Right cardiac atrium (tissue), 5 donors: ENCODE results near the gene THBD. TPM values are rescaled to one million over a fixed set of nuclear protein-coding genes. Genes with fewer than 3 reads are reported as not detected.

Experiments
- ATAC-seq, 2 donors: fragments of 200-7000 bp; cut with Tn5 transposase; one replicate each; pipeline versions ENCODE4 v1.8.0 to v1.9.1; 2020; ENCODE audit warnings: moderate library complexity in 2 of 2, mild to moderate bottlenecking in 1 of 2
- DNase-seq, 3 donors: peaks; one replicate each; pipeline ENCODE4 v3.0.0-alpha.2; 2020
- H3K27ac ChIP-seq: one replicate; pipeline ENCODE4 v1.5.1; 2013; ENCODE audit warnings: mild to moderate bottlenecking, low read length, control low read depth, moderate library complexity
- H3K27me3 ChIP-seq: one replicate; pipeline ENCODE4 v1.6.1; 2013; ENCODE audit not compliant: control insufficient read depth, insufficient read depth
- H3K4me1 ChIP-seq: one replicate; pipeline ENCODE4 v1.6.1; 2013; ENCODE audit warnings: low read length; ENCODE audit not compliant: control insufficient read depth, insufficient read depth
- H3K4me3 ChIP-seq: one replicate; pipeline ENCODE4 v1.5.1; 2013; ENCODE audit warnings: low read length, control low read depth
- H3K9me3 ChIP-seq: one replicate; pipeline ENCODE4 v1.6.1; 2013; ENCODE audit warnings: low read length; ENCODE audit not compliant: control insufficient read depth
- WGBS: extraction: QIAGEN DNeasy Blood & Tissue Kit; methylation state at CpG from one replicate; pipeline ENCODE4 v1.1.7; 2013; 5-methylcytosine and 5-hydroxymethylcytosine counted together
- intact Hi-C, 4 donors: fragments of 100-400 bp; cut with DNase I; formaldehyde crosslinking; loops; one replicate each; pipeline versions ENCODE4 v1.11.0 to v1.14.0; 2022 to 2023
- polyA plus RNA-seq: library from polyadenylated mRNA; stranded (reverse); fragments of 200-250 nt; gene quantifications from one replicate; pipeline ENCODE4 v1.2.3, GENCODE V29; 2013
- total RNA-seq, 4 donors: library from RNA; stranded (reverse); fragmentation: NEBNext Ultra II Directional; extraction: Animal tissue kit (Norgen Biotek cat#: 25700); gene quantifications; one replicate each; pipeline ENCODE4 v1.2.1, GENCODE V29; 2021
- donor health status: healthy with polysubstance abuse.
- donor health status: DM: no; HTN: yes; CAD: no.
- donor health status: DM: no; HTN: no; CAD: no.
- donor health status: DM: no; HTN: yes; CAD: no; lungs with severe emphysema.
- donor health status: DM: yes; HTN: yes; CAD: no.

THBD gene
- total and polyA plus RNA-seq, 5 donors: 15.4 to 48.1 (median 17.5) TPM

DNA sequence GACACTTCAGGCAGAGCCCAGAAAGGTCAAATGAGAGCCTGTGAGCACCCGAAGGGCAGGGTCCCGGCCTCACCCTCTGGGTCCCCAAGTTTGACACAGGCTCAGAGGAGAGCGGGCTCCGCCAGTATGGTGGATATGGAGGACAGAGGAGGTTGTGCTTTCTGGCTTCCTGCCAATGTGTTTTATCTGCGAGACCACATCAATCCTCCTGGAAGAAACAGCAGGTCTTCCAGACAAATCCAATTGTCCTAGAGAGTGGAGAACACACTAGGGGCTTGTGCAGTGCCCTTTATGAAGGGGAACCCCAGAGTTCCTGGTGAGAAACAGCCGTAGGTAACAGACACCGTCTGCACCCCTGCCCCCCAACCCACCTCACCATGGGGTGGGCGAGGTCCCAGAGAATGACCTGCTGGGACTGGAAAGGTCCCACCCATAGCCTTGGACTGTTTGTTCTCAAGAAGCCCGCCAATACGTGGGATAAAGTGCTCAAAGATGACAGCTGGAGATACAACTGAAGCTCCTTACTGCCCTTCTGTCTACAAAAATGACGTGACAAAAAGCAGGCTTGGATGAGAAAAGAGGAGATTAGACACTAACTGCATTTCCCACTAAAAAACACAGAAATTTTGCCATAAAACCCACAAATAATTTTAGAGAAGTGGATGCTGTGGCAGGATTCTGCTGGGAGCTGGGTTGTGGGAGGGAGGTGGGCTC lies 38.3 kb downstream of the THBD start:
- WGBS: 86% methylated on average over 11 of the region's 11 CpGs

DNA sequence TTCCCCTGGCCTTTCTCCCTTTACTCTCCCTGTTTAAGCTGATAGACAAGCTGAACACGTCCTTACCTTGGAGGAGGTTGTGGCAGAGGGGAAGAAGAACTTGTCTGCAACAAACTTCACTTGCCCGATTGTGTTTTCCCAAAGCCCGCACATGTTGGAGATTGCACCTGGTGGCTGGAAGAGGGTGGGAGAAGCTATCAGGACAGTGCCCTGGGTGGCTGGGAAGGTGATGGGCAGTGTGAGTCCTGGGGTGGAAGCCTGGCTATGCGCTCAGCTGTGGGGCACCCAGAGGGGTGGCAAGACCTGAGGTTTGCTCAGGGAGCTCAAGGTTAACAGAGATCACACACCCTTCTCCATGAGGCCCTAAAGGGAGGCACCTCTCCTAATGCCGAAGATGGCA lies 39.4 kb downstream of the THBD start:
- intact Hi-C loops: no loop called here
- Histone ChIP-seq H3K4me1 (peaks cover 2% of the 10 kb centered on the region), H3K27ac (no peak overlapping the region), H3K9me3 (no peaks in the 10 kb centered on the region), H3K27me3 (no peaks in the 10 kb centered on the region), H3K4me3 (no peak overlapping the region)
- 86% methylated on average over 5 of the region's 5 CpGs for WGBS
- ATAC-seq: no peak
- no peak for DNase-seq

More for the DNA sequence above, 38.3 kb downstream of the THBD start:
- no peak overlapping the region for H3K4me3 ChIP-seq
- no peak for ATAC-seq
- no peak overlapping the region for H3K27ac ChIP-seq
- intact Hi-C loops: no loop called here
- H3K4me1 ChIP-seq: peaks cover 2% of the 10 kb centered on the region
- no peaks in the 10 kb centered on the region for H3K9me3 ChIP-seq
- no peak for DNase-seq
- H3K27me3 ChIP-seq: no peaks in the 10 kb centered on the region

GRCh38 chr20:23009636-23010035 lies 39.8 kb downstream of the THBD start:
- DNase-seq: no peak
- Histone ChIP-seq H3K27ac (no peak overlapping the region), H3K9me3 (no peaks in the 10 kb centered on the region), H3K27me3 (no peaks in the 10 kb centered on the region), H3K4me3 (no peak overlapping the region), H3K4me1 (peaks cover 2% of the 10 kb centered on the region)
- ATAC-seq: peak in 1 of 2 donors; percentile 65
- intact Hi-C loops: loop anchor here in 1 of 4 donors (10.0 kb wide), 1 partner anchor 55 kb away; no protein-coding TSS in a partner anchor
- WGBS: 43% methylated on average over 3 of the region's 3 CpGs

DNA sequence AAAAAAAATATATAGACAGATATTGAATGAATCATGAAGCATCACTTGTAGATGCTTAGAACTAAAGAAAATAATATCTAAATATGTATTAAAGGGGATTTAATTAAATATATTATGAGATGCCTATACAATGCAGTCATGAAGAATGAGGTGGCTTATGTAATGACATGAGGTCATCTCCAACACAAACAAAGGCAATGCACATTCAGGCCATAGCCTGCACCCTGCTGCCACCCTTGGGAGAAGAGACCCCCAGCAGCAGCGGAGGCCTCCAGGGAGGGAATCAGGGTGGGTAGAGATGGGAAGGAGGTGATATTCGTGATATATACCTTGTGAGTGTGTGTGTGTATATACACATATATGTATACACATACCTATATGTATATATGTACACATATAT lies 40.8 kb downstream of the THBD start:
- Histone ChIP-seq H3K27me3 (no peaks in the 10 kb centered on the region), H3K27ac (no peak overlapping the region), H3K4me3 (no peak overlapping the region), H3K9me3 (no peaks in the 10 kb centered on the region), H3K4me1 (peaks cover 2% of the 10 kb centered on the region)
- intact Hi-C loops: loop anchor here in 1 of 4 donors (10.0 kb wide), 1 partner anchor 54 kb away; no protein-coding TSS in a partner anchor
- ATAC-seq (no peak), DNase-seq (no peak)
- WGBS: 91% methylated on average over 2 of the region's 2 CpGs

- no peak overlapping the region for H3K27ac ChIP-seq
- H3K4me1 ChIP-seq: peaks cover 2% of the 10 kb centered on the region
- no peak overlapping the region for H3K4me3 ChIP-seq
- WGBS: 90% methylated on average over 9 of the region's 9 CpGs
- DNase-seq (no peak), ATAC-seq (no peak)
- intact Hi-C loops: loop anchor here in 1 of 4 donors (10.0 kb wide), 1 partner anchor 53 kb away; no protein-coding TSS in a partner anchor
- no peaks in the 10 kb centered on the region for H3K9me3 ChIP-seq
- H3K27me3 ChIP-seq: no peaks in the 10 kb centered on the region
Observed at GRCh38 chr20:23007886-23008655, 41.4 kb downstream of the THBD start.

GRCh38 chr20:23007462-23007861 lies 42.0 kb downstream of the THBD start:
- Histone ChIP-seq H3K4me1 (no peaks in the 10 kb centered on the region), H3K9me3 (no peaks in the 10 kb centered on the region), H3K27me3 (no peaks in the 10 kb centered on the region), H3K27ac (no peak overlapping the region), H3K4me3 (no peak overlapping the region)
- intact Hi-C loops: loop anchor here in 1 of 4 donors (10.0 kb wide), 1 partner anchor 53 kb away; no protein-coding TSS in a partner anchor
- DNase-seq (no peak), ATAC-seq (no peak)
- WGBS: 88% methylated on average over 3 of the region's 3 CpGs

GRCh38 chr20:23005776-23006175 lies 43.7 kb downstream of the THBD start:
- DNase-seq: no peak
- intact Hi-C loops: loop anchor here in 1 of 4 donors (10.0 kb wide), 1 partner anchor 51 kb away; no protein-coding TSS in a partner anchor
- Histone ChIP-seq H3K27ac (no peak overlapping the region), H3K4me3 (no peak overlapping the region), H3K4me1 (no peaks in the 10 kb centered on the region), H3K27me3 (no peaks in the 10 kb centered on the region), H3K9me3 (no peaks in the 10 kb centered on the region)
- no peak for ATAC-seq

- H3K27ac ChIP-seq: no peak overlapping the region
- no peaks in the 10 kb centered on the region for H3K27me3 ChIP-seq
- intact Hi-C loops: loop anchor here in 1 of 4 donors (10.0 kb wide), 1 partner anchor 49 kb away; no protein-coding TSS in a partner anchor
- H3K4me3 ChIP-seq: no peak overlapping the region
- H3K4me1 ChIP-seq: no peaks in the 10 kb centered on the region
- no peaks in the 10 kb centered on the region for H3K9me3 ChIP-seq
- no peak for DNase-seq
- no peak for ATAC-seq
- 81% methylated on average over 2 of the region's 2 CpGs for WGBS
Observed at GRCh38 chr20:23003881-23004460, 45.5 kb downstream of the THBD start.

GRCh38 chr20:23003077-23003635 lies 46.3 kb downstream of the THBD start:
- Histone ChIP-seq H3K4me1 (no peaks in the 10 kb centered on the region), H3K9me3 (no peaks in the 10 kb centered on the region), H3K4me3 (no peak overlapping the region), H3K27ac (no peak overlapping the region), H3K27me3 (no peaks in the 10 kb centered on the region)
- WGBS: 91% methylated on average over 1 of the region's 1 CpG
- no peak for ATAC-seq
- no peak for DNase-seq
- intact Hi-C loops: loop anchor here in 1 of 4 donors (10.0 kb wide), 1 partner anchor 48 kb away; no protein-coding TSS in a partner anchor

DNA sequence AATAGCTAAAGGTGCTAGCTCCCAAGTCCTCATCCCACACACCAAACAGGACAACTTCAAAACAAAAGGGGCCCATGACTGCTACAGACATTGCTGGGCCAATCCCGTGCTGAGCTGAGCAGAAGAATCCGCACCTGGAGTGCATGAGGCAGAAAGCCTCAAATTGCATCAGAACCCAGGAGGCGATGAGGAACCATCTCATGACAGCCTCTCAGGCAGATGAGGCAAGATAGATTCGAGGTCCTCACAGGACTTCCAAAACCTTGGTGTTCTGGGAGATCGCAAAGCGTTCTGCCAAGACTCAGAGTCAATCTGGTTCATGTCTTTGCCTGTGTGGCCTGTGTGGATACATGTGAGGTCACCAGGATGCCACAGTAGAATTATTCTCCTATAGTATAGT lies 47.2 kb downstream of the THBD start:
- no peak overlapping the region for H3K27ac ChIP-seq
- DNase-seq (no peak), ATAC-seq (no peak)
- WGBS: 95% methylated on average over 6 of the region's 6 CpGs
- H3K4me3 ChIP-seq: no peak overlapping the region
- no peaks in the 10 kb centered on the region for H3K27me3 ChIP-seq
- no peaks in the 10 kb centered on the region for H3K9me3 ChIP-seq
- intact Hi-C loops: loop anchor here in 1 of 4 donors (10.0 kb wide), 1 partner anchor 47 kb away; no protein-coding TSS in a partner anchor
- no peaks in the 10 kb centered on the region for H3K4me1 ChIP-seq
